ENCODE data around the gene CD164L2.
A peak's percentile ranks its signal among the peaks of the same experiment; 100 is the strongest.
"Not testable (repeated sequence)": the region's sequence is repeated elsewhere in the genome, so short reads cannot be mapped to it uniquely, and the experiment has no call there.

The CD164L2 gene

GRCh38 chr1:27388337-27389005, 5.3 kb upstream of the CD164L2 start:
- DNase-seq: peak; percentile 83

GRCh38 chr1:27384797-27385196, 1.7 kb upstream of the CD164L2 start:
- not testable (repeated sequence) for H3K27me3 ChIP-seq (ENCODE audit: insufficient read depth, low read depth, severe bottlenecking); H3K27ac ChIP-seq; H3K9me3 ChIP-seq (ENCODE audit: severe bottlenecking); H3K36me3 ChIP-seq; DNase-seq; H3K4me3 ChIP-seq (ENCODE audit: low read depth, low read length)

More at GRCh38 chr1:27388337-27389005, 5.3 kb upstream of the CD164L2 start:
- no peak overlapping the region for H3K4me3 ChIP-seq (ENCODE audit: low read depth, low read length)
- peak; percentile 94 for TF ChIP-seq CTCF (IDR thresholded peaks at IDR 0.05; ENCODE audit: low read depth, low read length)
- no peaks in the 10 kb centered on the region for H3K36me3 ChIP-seq
- H3K27ac ChIP-seq: no peak overlapping the region
- H3K9me3 ChIP-seq (ENCODE audit: severe bottlenecking): no peaks in the 10 kb centered on the region
- H3K27me3 ChIP-seq (ENCODE audit: insufficient read depth, low read depth, severe bottlenecking): no peaks in the 10 kb centered on the region

GRCh38 chr1:27383661-27384060, 528 bp upstream of the CD164L2 start:
- Histone ChIP-seq H3K9me3 (ENCODE audit: severe bottlenecking) (no peaks in the 10 kb centered on the region), H3K27ac (no peak overlapping the region), H3K27me3 (ENCODE audit: insufficient read depth, low read depth, severe bottlenecking) (no peaks in the 10 kb centered on the region), H3K36me3 (no peaks in the 10 kb centered on the region), H3K4me3 (ENCODE audit: low read depth, low read length) (no peak overlapping the region)
- no peak for DNase-seq
- TF ChIP-seq CTCF (IDR thresholded peaks at IDR 0.05; ENCODE audit: low read depth, low read length): no peak

- H3K4me3 ChIP-seq (ENCODE audit: low read depth, low read length): no peak overlapping the region
Measured at GRCh38 chr1:27381969-27382762, 967 bp downstream of the CD164L2 start.

GRCh38 chr1:27380766-27381733, 2.1 kb downstream of the CD164L2 start:
- H3K9me3 ChIP-seq (ENCODE audit: severe bottlenecking): no peaks in the 10 kb centered on the region
- H3K36me3 ChIP-seq: no peaks in the 10 kb centered on the region
- H3K27me3 ChIP-seq (ENCODE audit: insufficient read depth, low read depth, severe bottlenecking): no peaks in the 10 kb centered on the region
- DNase-seq: no peak
- no peak overlapping the region for H3K4me3 ChIP-seq (ENCODE audit: low read depth, low read length)
- no peak overlapping the region for H3K27ac ChIP-seq
- no peak for TF ChIP-seq CTCF (IDR thresholded peaks at IDR 0.05; ENCODE audit: low read depth, low read length)

More at GRCh38 chr1:27381969-27382762, 967 bp downstream of the CD164L2 start:
- Histone ChIP-seq H3K27me3 (ENCODE audit: insufficient read depth, low read depth, severe bottlenecking) (no peaks in the 10 kb centered on the region), H3K9me3 (ENCODE audit: severe bottlenecking) (no peaks in the 10 kb centered on the region), H3K36me3 (no peaks in the 10 kb centered on the region), H3K27ac (no peak overlapping the region)
- no peak for TF ChIP-seq CTCF (IDR thresholded peaks at IDR 0.05; ENCODE audit: low read depth, low read length)
- DNase-seq: no peak

Measured in WERI-Rb-1 (cell line).